ENCODE measurements around the gene SH3BP2. TPM values are rescaled to one million over a fixed set of nuclear protein-coding genes. Genes with fewer than 3 reads are reported as not detected.

Gene SH3BP2
- polyA plus RNA-seq, 1 of the 3 experiments (the other 2 are of a cell fraction) = 25.2 TPM

DNA sequence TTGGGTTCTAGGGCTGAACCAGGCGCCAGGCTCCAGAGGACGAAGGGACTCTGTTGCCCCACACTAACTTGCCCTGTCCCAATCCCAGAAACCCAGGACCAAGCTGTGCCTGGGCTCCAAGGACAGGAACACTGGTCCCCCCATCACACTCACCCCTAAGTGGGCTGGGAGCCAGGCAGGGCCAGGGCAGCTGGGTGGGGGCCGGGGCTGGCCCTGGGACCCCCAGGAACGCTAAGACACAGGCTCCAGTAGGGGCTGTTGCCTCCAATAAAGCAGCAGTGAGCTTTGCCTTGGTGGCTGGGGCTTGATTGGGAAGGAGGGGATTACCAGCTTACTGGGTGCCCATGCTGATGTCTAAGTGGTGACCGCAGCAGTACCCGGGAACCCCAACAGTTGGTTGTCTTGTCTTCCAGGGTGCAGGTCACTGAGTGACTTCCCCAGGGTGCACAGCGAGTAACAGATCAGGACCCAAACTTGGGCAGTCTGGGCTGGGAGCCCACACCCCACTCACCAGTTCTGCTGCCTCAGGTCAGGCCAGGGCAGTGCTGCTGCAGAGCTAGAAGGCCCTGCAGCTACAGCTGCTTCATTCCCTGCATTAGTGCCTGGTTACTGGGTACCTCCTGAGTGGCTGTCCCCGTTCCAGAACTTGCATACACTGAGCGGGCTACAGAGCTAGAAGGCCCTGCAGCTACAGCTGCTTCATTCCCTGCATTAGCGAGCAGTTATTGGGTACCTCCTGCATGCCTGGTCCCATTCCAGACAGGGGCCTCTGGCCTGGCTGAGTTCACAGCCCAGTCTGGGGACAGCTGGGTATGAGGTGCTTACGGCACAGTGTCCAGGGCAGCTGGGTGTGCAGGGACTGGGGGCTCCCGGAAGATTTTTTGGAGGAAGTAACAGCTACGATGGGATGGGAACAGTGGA is 41.4 kb downstream of the SH3BP2 start:
- Histone ChIP-seq H4K20me1 (ENCODE audit: insufficient read depth) (no peaks in the 10 kb centered on the region), H3K79me2 (ENCODE audit: insufficient read depth) (no peaks in the 10 kb centered on the region), H3K4me1 (ENCODE audit: control insufficient read depth in 1 of 2, insufficient read depth in 2 of 2, low read depth in 1 of 2, low read length in 1 of 2) (peaks cover 2 to 6% of the 10 kb centered on the region in 2 experiments; a peak in 2 of 4 replicates), H2AFZ (ENCODE audit: low read depth) (no peak overlapping the region), H3K4me2 (no peak overlapping the region), H3K36me3 (replicated peaks in 1 of 2; ENCODE audit: control insufficient read depth in 1 of 2, insufficient read depth in 2 of 2, low read length in 1 of 2) (peaks cover 0 to 29% of the 10 kb centered on the region in 2 experiments), H3F3A (replicated peaks; ENCODE audit: insufficient read depth) (peaks cover 12% of the 10 kb centered on the region), H3K9me2 (no peaks in the 10 kb centered on the region), H3K4me3 (ENCODE audit: low read depth in 2 of 2, low read length in 1 of 2) (no peak overlapping the region), H3K27me3 (ENCODE audit: insufficient read depth) (no peaks in the 10 kb centered on the region), H3K9ac (no peak overlapping the region), H3K27ac (ENCODE audit: low read depth in 2 of 2, low read length in 1 of 2) (no peak overlapping the region), H3K9me3 (no peaks in the 10 kb centered on the region)
- no peak for DNase-seq
- 80% methylated on average over 7 of the region's 13 CpGs for WGBS (ENCODE audit: low lambda C conversion rate)
- ChIA-PET CTCF (interaction anchor here (1.0 to 2.1 kb wide), 3 partner anchors 12 to 69 kb away, joined by 3 to 7 read pairs (median 3); no protein-coding TSS in a partner anchor), POLR2A (interaction anchor here (0.8 kb wide), 1 partner anchor 9 kb away, joined by 3 read pairs; the partner anchor contains the start of gene ADD1)
- TF ChIP-seq EP300 (IDR thresholded peaks at IDR 0.05; ENCODE audit: borderline replicate concordance in 1 of 2, low read depth in 1 of 2, low read length in 1 of 2) = no peak
- TF ChIP-seq, protein P1, sequence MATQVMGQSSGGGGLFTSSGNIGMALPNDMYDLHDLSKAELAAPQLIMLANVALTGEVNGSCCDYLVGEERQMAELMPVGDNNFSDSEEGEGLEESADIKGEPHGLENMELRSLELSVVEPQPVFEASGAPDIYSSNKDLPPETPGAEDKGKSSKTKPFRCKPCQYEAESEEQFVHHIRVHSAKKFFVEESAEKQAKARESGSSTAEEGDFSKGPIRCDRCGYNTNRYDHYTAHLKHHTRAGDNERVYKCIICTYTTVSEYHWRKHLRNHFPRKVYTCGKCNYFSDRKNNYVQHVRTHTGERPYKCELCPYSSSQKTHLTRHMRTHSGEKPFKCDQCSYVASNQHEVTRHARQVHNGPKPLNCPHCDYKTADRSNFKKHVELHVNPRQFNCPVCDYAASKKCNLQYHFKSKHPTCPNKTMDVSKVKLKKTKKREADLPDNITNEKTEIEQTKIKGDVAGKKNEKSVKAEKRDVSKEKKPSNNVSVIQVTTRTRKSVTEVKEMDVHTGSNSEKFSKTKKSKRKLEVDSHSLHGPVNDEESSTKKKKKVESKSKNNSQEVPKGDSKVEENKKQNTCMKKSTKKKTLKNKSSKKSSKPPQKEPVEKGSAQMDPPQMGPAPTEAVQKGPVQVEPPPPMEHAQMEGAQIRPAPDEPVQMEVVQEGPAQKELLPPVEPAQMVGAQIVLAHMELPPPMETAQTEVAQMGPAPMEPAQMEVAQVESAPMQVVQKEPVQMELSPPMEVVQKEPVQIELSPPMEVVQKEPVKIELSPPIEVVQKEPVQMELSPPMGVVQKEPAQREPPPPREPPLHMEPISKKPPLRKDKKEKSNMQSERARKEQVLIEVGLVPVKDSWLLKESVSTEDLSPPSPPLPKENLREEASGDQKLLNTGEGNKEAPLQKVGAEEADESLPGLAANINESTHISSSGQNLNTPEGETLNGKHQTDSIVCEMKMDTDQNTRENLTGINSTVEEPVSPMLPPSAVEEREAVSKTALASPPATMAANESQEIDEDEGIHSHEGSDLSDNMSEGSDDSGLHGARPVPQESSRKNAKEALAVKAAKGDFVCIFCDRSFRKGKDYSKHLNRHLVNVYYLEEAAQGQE (IDR thresholded peaks at IDR 0.05; ENCODE audit: low read depth, low read length) = no peak
- no peak for TF ChIP-seq POLR2AphosphoS5 (IDR thresholded peaks at IDR 0.05; ENCODE audit: low read depth, low read length)
- no peak for TF ChIP-seq FOSL2 (IDR thresholded peaks at IDR 0.05; ENCODE audit: borderline replicate concordance, low read depth)
- TF ChIP-seq SIN3A (IDR thresholded peaks at IDR 0.05; ENCODE audit: borderline replicate concordance, low read depth, low read length) = no peak
- TF ChIP-seq JUND (IDR thresholded peaks at IDR 0.05) = no peak
- TF ChIP-seq YY1 (IDR thresholded peaks at IDR 0.05; ENCODE audit: low read depth) = no peak
- TF ChIP-seq FOXM1 (IDR thresholded peaks at IDR 0.05; ENCODE audit: low read depth) = no peak
- no peak for TF ChIP-seq IRF3 (IDR thresholded peaks at IDR 0.05; ENCODE audit: low read depth, low read length)
- TF ChIP-seq, protein P2, sequence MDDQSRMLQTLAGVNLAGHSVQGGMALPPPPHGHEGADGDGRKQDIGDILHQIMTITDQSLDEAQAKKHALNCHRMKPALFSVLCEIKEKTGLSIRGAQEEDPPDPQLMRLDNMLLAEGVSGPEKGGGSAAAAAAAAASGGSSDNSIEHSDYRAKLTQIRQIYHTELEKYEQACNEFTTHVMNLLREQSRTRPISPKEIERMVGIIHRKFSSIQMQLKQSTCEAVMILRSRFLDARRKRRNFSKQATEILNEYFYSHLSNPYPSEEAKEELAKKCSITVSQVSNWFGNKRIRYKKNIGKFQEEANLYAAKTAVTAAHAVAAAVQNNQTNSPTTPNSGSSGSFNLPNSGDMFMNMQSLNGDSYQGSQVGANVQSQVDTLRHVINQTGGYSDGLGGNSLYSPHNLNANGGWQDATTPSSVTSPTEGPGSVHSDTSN (IDR thresholded peaks at IDR 0.05) = no peak
- no peak for TF ChIP-seq NRF1 (IDR thresholded peaks at IDR 0.05; ENCODE audit: low read depth, low read length)
- no peak for TF ChIP-seq MXI1 (IDR thresholded peaks at IDR 0.05; ENCODE audit: low read depth, low read length)
- no peak for TF ChIP-seq MEF2A (IDR thresholded peaks at IDR 0.05; ENCODE audit: borderline replicate concordance, low read depth)

Measured in SK-N-SH (cell line).